Right forelimb (tissue), 1 donor: Measurements from ENCODE around the gene ONECUT1.
A peak's percentile ranks its signal among the peaks of the same experiment; 100 is the strongest.

ENCODE experiments used
- DNase-seq: peaks from one replicate; pipeline ENCODE4 v3.0.0-alpha.2; 2018

The ONECUT1 gene

GRCh38 chr15:52780172-52780980 lies 9.8 kb downstream of the ONECUT1 start:
- peak; percentile 78 for DNase-seq

GRCh38 chr15:52778457-52778856 lies 11.7 kb downstream of the ONECUT1 start:
- no peak for DNase-seq

DNA sequence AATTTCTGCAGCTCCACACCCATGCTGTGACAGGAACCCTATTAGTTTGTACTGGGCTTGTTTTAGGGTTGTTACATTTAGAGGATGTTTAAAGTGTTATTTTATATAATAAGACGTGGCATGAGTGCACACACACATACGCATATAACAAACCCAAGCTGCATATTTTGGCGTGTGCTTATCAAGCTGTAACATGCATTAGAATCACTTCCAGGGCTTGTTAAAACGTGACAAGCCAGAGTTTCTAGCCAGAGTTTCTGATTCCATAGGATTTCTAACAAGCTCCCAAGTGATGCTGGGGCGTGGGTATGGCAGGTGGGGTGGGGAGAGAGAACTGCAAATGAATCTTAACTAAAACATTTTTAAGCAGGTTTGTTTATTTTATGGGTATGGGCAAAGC lies 17.4 kb downstream of the ONECUT1 start:
- DNase-seq = no peak

DNA sequence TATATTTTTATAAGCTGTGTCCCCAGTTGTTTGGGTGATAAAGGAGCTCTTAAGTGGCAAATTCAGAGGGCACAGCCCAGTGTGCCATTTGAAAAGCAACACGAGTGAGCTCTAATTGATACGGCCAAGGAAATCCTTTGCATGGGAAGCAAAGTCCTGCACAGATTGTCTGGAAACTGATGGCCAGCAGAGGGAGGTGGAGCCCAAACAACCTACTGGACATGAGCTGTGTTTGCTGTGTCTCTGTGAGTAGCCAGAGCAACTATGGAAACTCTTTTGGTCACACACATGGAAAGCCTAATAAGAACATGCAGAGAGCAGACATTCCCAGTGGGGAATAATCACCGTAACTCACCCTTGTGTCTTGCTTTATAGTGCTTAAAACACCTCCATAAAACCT lies 24.4 kb downstream of the ONECUT1 start:
- DNase-seq = no peak

- no peak for DNase-seq
Observed at GRCh38 chr15:52764731-52765130, 25.4 kb downstream of the ONECUT1 start.

DNA sequence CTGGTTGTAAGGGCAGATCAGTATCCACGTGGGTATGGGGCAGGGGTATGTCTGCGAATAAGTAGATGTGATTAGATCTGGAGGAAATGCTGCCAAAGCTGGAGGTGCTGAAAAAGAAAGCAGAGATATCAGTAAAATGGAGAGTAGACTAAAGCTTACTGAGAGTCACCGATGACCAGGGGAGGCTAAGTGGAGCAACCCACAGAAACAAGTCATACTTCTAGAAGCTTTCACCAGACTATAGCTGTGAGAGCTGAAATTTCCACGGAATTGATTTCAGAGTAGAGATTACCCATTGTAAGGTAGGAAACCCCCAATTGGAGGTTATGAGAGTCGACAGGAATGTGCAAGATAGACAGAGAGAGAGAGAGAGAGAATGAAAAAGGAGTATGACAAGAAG lies 27.5 kb downstream of the ONECUT1 start:
- DNase-seq = no peak

GRCh38 chr15:52760562-52760961 lies 29.6 kb downstream of the ONECUT1 start:
- no peak for DNase-seq

- no peak for DNase-seq
Observed at GRCh38 chr15:52759969-52760368, 30.2 kb downstream of the ONECUT1 start.

DNA sequence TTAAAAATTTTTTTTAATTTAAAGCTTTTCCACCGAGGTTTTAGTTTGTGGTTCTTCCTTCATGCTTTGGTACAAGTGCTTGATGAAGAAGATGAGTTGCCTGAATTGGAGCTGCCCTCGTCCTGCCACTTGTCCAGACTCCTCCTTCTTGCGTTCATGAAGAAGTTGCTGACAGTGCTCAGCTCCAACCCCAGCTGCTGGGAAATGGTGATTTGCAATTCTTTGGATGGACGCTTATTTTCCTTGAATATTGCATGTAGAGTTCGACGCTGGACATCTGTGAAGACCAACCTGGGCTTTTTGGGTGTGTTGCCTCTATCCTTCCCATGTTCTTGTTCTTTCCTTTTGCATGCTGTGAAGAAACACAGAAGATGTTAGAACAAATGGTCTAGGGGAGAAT lies 32.6 kb downstream of the ONECUT1 start:
- DNase-seq = no peak

GRCh38 chr15:52751522-52751921 lies 38.6 kb downstream of the ONECUT1 start:
- DNase-seq = no peak

DNA sequence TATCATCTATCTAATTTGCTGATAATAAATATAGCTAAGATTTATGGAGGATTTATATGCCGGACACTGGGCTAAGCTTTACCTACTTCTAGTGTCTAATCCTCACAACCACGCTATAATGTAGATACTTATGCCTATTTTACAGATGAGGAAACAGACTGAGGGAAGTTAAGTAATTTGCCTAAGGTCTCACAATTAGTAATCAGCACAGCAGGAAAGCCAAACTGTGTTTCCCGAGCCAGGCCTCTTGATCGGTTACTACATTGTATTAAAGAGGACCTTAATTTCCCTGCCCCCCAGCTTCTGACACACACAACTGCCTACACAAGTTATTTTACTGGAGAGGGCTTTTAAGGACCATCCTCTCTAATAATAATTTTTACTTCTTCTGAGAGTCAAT lies 40.9 kb downstream of the ONECUT1 start:
- DNase-seq = no peak

- DNase-seq = no peak
Observed at GRCh38 chr15:52746162-52746757, 43.9 kb downstream of the ONECUT1 start.

- no peak for DNase-seq
Observed at GRCh38 chr15:52745326-52746161, 44.6 kb downstream of the ONECUT1 start.

DNA sequence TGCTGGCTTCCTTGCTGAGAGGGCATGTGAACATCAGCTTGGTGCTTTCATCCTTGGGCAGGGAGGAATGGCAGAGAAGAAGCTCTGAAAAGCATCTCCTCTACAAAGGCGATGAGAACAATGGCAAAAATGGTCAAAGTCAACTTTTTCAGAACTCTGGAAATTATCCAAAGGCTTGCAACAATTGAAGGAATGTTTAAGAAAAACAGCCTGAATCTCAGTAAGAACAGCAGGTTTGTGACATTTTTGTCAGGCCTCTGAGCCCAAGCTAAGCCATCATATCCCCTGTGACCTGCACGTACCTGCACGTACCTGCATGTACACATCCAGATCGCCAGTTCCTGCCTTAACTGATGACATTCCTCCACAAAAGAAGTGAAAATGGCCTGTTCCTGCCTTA lies 51.8 kb downstream of the ONECUT1 start:
- no peak for DNase-seq

DNA sequence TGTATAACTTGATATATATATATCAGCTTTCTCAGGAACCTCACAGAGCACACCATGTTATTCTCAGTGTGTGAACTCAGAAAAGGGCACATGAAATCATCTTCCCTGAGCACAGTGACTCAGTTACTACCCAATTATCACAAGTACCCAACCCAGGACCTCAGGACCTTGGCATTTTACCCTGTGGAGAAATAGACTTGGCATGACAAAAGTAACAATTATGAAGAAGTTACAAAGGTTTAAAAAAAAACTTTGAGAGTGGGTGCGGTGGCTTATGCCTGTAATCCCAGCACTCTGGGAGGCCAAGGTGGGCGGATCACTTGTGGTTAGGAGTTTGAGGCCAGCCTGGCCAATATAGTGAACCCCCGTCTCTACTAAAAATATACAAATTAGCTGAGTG lies 52.4 kb downstream of the ONECUT1 start:
- no peak for DNase-seq

DNA sequence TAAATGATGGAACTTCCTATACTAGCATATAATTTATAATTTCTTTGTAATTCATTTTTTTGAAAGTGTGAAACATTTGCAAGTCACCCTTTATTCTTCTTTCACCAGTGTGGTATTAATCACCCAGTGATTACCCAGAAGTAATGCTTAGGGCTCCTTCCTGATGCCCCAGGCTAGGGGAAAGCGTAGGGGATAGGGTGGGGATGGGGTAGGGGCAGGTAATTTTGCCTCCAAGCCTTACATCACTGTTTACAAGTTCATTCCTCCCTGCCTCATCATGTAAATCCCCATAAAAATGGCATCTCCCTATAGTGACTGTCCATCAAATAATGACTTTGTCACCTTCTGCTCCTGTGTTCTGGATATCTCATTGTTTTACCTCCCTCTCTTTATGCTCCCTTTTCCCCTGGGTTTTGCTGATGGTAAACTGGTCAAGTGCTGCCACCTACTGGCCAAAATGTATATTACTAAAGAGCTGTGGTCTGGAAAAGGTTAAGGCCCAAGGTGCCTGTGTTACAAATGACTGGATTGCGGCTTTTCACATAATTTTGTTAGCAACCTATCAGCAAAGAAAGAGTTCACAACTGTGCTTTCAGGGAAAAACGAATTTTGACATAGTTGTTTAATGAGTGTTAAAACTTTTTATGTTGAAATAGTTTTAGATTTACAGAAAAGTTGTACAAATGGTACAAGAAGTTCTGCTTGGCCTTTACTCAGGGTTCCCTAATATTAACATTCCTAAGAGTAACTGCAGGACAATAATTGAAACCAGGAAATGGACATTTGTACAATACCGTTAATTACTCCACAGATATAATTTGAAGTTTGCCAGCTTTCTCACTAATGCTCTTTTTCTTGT lies 54.7 kb downstream of the ONECUT1 start:
- DNase-seq = peak; percentile 61

DNA sequence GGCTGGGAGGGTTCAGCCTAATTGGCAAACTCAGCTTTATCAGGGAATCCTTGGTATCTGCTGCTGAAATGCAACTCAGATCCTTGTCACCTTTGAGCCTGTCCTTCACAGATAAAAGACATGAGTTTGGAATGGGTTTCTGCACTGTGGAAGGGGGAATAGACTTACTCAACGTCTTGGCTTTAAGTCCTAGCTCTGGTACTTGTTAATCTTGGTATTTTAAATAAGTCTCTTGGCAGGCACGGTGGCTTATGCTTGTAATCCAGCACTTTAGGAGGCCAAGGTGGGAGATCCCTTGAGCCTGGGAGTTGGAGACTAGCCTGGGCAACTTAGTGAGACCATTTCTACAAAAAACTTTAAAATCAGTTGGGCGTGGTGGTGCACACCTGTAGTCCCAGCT lies 55.8 kb downstream of the ONECUT1 start:
- DNase-seq = no peak

GRCh38 chr15:52733696-52734255 lies 56.4 kb downstream of the ONECUT1 start:
- DNase-seq = no peak

DNA sequence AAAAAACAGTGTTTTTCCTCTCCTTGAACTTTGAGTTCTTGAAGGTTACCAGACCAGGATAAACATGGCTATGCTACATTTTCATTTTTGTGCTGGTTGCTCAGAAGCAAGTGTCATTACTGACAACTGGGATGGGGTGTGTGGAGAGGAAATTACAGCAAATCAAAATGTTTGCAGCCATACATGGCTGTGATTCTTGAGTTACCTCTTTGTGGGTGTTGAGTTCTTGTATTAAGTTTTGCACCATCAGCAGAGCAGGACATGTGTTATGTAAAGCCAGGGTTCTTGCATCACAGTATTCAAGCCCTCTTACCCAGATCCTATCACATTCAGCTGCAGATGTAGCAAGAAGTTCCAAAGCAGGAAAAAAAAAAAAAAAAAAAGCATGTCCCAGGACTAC lies 57.0 kb downstream of the ONECUT1 start:
- no peak for DNase-seq

GRCh38 chr15:52732551-52732950 lies 57.6 kb downstream of the ONECUT1 start:
- DNase-seq = no peak

DNA sequence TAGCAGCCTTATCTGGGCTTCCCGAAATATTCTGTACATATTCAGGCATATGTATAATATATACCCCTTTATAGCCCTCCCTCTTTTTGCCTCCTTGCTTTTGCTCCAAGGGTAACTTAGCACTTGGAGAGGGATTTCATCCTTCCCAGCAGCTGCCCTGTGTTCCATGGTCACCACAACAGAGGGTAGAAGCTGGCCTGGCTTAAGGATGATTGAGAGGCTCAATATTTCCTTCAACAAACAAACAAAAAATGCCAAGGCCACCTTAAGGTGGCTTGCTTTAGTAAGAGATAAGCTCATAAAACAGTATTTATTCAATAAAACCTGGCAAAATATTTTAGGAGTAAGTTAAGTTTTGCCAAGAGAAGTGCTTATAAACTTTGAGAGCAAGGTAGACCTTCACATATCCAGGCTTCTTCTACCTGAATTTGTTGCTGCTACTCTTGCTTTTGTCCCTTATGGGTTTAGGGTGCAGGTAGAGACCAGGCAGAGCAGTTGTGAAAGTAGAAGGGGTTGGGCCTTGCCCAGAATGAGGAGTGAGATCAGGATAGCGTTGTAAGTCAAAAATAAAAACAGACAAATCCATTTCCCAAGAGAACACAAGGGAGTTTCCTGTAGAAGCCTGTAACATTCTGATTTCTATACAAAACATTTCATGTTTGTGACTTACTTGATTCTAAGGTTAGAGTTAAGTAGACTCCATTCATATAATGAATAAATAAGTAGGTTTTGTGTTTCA lies 58.2 kb downstream of the ONECUT1 start:
- DNase-seq = no peak

- DNase-seq = no peak
Observed at GRCh38 chr15:52731004-52731403, 59.1 kb downstream of the ONECUT1 start.
